UCSD-AML1 (cell line): ENCODE measurements around the gene HLCS.

Experiments used
- DNase-seq: peaks from one replicate; lab custom pipeline; 2025; ENCODE audit not compliant: unreplicated experiment; lab: John Stamatoyannopoulos, UW

The HLCS gene

DNA sequence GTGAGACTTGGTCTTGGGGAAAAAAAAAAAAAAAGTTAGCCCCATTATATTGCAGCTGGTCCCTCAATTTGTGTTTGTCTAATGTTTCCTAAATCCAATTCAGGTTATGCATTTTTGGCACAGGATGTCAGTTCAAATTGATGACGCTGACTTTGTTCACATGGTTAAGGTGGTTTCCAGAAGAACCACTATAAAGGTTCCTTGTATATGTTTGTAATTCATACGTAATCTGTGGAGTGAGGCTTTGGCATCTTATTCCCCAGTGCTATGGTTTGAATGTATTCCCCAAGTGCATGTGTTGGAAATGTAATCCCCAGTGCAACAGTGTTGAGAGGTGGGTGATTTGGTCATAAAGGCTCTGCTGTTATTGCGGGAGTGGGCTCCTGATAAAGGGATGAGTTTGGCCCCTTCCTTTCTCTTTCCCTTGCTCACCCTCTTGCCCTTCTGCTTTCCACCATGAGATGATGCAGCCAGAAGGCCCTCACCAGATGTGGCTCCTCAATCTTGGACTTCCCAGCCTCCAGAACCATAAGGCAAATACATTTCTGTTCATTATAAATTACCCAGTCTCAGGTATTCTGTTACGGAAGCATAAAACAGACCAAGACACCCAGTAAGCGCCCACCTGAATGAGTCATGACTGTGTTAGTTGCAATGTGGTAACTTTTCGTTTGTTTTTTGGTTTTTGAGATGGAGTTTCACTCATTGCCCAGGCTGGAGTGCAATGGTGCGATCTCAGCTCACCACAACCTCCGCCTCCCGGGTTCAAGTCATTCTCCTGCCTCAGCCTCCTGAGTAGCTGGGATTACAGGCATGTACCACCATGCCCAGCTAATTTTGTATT, 19.5 kb upstream of the HLCS start:
- DNase-seq, result no peak

DNA sequence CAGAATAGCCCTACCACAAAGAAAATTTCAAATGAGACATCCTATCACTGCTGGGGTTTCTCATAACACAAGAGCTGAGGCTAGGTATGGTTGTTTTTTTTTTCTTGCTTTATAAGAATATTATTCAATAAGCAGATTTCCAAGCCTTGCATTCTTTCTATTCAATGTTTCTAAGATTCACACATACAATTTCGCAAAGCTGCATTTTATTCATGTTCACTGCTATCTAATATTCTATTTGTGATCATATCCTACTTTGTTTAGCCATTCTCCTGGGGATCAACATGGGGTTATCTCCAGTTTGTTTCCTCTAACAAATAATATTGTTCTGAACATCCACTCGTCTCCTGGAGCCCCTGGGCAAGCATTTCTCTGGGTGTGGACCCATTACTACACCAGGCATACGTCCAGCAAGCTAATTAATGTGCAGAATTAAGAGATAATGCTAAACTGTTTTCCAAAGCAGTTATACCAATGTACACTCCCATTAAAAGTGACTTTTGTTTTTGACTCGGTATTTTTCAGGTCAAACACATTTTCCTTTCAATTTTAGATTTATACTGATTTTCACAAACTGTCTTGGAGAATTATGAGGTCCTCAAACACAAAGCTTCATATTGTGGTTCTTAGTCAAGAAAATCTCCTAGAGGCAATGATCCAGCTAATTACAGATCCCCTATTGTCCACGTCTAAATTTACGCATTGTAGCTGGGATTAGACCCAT, 15.7 kb upstream of the HLCS start:
- DNase-seq, result no peak

- DNase-seq, result no peak
Observed at GRCh38 chr21:36981049-36981391, 14.6 kb upstream of the HLCS start.

DNA sequence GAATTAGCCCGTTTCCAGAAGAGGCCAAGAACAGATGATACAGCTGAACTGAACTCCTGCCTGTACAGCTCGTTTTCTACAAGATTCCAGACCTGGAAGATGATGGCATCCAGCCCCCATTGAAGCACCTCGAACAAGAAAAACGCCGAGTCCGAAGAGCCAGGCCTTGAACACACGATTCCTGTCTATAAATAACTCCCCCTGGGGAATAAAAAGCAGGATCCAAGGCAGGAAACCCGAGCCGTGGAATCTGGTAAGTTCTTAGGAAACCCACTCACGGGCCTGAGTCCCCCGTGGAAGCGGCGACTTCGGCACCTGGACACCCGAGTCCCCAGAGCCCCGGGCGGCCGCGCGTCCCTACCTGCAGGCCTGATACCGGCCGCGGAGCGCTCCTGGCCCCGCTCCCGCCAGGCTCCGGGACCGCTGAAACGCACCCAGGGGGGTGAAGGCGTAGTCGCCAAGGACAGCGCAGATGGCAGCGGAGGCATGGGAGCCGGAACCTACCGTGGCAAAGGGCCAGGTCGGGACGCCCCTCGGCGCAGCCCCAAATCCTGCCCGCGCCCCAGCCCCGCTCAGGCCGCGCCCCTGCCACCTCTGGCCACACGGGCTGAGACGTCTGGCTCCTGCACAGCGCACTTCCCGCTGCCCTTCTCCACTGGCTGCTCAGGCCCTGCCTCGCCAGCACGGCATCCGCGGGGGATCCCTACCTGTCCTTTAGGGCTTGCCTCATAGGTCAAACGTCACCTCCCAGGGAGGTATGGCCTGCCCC, 14.0 kb upstream of the HLCS start:
- no peak for DNase-seq

DNA sequence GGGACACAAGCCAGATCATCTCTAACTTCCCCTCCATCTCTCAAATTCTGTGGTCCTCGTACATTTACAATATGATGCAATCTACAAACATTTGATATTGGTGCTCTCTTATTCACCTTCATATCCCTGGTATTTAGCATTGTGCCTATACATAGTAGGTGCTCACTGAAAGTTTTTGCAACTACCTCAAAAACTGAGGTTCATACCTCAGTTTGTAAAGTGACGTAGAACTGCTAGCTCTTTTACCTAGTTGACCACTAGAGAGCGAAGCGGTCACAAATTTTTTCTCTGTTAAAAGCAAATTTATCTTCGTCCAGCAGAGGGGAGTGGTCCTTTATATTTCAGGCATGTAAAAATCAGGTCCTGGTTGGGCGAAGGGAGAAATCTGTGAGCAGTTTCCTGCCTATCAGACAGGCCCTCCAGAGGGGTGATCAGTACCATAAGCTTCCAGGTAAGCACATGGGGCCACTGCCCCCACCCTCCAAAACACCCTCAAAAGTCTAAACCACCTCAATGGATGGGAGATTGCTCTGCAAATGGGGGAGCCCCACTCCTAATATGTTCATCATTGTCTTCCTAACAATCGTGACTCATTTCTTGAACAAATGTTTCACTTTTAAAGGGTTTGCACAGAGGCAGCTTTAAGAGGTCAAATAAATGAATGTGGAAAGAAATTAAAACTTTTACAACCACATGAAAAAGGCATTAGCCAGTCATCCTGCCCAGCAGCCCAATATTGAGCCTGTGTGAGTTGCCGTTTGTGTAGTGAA, 10.6 kb upstream of the HLCS start:
- peak; percentile 26 for DNase-seq

- DNase-seq, result no peak
Observed at GRCh38 chr21:36976228-36976861, 9.9 kb upstream of the HLCS start.

DNA sequence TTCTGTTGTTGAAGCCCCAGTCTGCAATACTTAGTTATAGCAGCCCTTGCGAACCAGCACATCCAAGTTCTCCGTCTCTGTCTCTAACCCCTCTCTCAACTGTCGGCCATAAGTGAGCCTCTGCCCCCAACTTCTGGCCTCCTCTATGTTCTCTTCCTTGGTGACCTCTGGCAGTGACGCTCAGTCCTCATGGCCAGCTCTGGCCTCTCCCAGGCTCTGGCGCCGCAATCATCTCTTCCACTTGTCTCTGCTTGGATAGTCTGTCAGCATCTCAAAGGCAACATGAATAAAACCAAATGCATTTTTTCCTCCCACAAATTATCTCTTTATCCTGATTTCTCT, 8.4 kb upstream of the HLCS start:
- no peak for DNase-seq

- no peak for DNase-seq
Observed at GRCh38 chr21:36973986-36974850, 7.7 kb upstream of the HLCS start.

GRCh38 chr21:36968976-36969375, 2.5 kb upstream of the HLCS start:
- no peak for DNase-seq

DNA sequence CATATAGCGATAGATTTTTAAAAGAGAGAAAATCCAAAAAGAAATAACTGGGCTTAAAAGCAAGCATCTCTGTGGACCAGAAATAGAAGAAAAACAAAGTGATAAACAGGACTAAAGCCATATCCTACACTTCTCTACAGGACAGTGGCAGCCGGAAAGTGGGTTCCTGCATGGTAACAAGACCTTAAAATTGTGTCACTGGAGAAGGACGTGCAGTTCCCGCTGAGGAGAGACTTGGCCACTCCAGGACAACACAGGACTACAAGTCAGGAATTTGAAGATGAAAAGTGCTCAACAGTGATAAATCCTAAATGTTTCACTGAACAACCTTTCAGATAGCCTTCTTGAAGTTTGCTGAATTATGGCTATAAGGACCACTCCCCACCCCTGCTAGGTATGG, 1.9 kb upstream of the HLCS start:
- no peak for DNase-seq

GRCh38 chr21:36966821-36967768, 626 bp upstream of the HLCS start:
- no peak for DNase-seq

DNA sequence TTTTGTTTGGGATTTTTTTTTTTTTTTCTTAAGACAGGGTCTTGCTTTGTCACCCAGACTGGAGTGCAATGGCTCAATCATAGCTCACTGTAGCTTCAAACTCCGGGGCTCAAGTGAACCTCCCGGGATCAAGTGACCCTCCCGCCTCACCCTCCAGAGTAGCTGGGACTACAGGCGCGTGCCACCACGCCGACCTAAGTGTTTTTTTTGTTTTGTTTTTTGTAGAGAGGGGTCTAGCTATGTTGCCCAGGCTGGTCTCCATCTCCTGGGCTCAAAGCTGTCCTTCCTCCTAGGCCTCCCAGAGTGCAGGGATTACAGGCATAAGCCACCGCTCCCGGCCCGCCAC, 776 bp downstream of the HLCS start:
- DNase-seq, result no peak

- no peak for DNase-seq
Observed at GRCh38 chr21:36964827-36965719, 1.4 kb downstream of the HLCS start.

GRCh38 chr21:36964398-36964797, 2.1 kb downstream of the HLCS start:
- no peak for DNase-seq

DNA sequence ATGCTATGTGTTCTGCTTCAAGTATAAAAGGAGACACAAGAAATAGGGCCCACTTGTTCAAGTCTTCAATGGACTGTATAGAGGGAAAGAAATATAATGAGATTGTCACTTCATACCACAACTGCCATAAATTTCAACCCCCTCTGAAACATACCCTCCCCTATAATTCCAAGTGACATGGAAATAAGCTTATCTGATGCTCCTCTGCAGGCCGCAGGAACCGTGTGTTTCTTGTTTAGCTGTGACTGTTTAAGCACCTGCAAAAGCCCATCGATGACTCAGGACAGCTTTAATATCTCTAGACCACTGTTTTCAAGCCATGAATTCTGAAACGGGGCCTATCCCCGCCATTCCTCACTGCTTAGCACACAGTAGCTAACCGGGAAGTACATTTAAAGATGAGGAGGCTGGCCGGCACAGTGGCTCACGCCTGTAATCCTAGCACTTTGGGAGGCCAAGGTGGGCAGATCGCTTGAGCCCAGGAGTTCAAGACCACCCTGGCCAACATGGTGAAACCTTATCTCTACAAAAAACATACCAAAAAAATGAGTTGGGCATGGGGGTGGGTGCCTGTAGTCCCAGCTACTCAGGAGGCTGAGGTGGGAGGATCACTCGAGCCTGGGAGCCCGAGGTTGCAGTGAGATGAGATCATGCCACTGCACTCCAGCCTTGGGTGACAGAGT, 4.2 kb downstream of the HLCS start:
- DNase-seq, result no peak

DNA sequence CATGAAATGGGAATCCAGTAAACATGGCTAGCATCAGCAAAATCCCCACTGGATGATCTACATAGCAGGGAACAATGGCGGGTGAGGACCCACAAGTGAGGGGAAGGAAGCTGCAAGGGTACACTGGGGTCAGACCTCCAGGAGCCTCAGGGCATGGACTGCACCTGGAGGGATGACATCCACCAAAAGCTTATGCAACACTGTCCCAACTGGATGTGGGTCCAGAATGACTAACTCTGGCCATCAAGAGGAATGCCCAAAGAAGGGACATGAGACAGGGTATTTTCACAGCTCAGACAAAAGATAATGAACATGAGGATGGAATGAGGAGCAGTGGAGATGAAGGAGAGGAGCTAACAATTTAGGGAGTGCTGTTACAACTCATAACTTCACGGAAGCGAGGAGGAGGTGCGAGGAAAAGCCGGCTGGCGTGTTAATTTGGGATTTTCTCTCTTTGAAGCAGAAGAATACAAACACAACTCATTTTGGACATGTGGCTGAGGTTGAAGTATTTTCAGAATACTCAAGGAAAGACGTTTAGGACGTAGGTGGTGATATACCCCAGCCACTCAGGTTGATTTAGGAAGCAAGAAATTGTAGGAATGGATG, 5.7 kb downstream of the HLCS start:
- no peak for DNase-seq
